ENCODE measurements around the gene TP53BP2.

GRCh38 chr1:223852337-223852736 lies 6.6 kb upstream of the TP53BP2 start:
- TF ChIP-seq POLR2A (IDR thresholded peaks at IDR 0.05; ENCODE audit: low read depth) (no peak), CTCF (IDR thresholded peaks at IDR 0.05) (no peak), EP300 (IDR thresholded peaks at IDR 0.05) (no peak)
